ENCODE results near the gene SERGEF. TPM values are rescaled to one million over a fixed set of nuclear protein-coding genes. Genes with fewer than 3 reads are reported as not detected.
A peak's percentile ranks its signal among the peaks of the same experiment; 100 is the strongest.

Gene SERGEF
- total RNA-seq, 4 donors from 2014 or later: 17.1 to 39.3 (median 33.1) TPM

DNA sequence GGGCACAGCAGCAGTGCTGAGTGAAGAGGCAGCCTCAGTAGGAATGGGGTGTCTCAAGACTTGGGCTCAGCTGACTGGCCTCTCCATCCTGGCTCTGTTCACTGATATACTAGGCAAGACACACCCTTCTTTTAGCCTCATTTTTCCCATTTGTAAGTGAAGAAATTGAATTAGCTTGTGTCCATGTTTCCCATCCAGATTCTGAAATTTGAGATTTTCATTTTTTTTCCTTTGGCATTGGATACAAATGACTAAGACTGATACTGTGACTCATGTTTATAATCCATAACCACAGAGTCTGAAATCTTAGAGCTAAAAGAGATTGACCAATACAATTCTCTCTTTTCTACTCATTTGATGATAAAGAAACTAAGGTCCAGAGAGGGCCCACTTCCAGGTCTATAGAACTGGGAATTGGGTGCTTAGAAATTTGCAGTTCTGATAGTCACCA, 167.4 kb downstream of the SERGEF start:
- TF ChIP-seq POLR2A (IDR thresholded peaks at IDR 0.05): no peak
- TF ChIP-seq, protein P1, sequence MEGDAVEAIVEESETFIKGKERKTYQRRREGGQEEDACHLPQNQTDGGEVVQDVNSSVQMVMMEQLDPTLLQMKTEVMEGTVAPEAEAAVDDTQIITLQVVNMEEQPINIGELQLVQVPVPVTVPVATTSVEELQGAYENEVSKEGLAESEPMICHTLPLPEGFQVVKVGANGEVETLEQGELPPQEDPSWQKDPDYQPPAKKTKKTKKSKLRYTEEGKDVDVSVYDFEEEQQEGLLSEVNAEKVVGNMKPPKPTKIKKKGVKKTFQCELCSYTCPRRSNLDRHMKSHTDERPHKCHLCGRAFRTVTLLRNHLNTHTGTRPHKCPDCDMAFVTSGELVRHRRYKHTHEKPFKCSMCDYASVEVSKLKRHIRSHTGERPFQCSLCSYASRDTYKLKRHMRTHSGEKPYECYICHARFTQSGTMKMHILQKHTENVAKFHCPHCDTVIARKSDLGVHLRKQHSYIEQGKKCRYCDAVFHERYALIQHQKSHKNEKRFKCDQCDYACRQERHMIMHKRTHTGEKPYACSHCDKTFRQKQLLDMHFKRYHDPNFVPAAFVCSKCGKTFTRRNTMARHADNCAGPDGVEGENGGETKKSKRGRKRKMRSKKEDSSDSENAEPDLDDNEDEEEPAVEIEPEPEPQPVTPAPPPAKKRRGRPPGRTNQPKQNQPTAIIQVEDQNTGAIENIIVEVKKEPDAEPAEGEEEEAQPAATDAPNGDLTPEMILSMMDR (IDR thresholded peaks at IDR 0.05): no peak
- DNase-seq (ENCODE audit: low spot score in 2 of 2): peak in 1 of 2 donors; percentile 45
- H3K4me3 ChIP-seq (ENCODE audit: low read depth, poor library complexity, severe bottlenecking): no peak overlapping the region
- intact Hi-C loops (cut with DNase I; ENCODE audit: low total_unique reads): no loop called here

DNA sequence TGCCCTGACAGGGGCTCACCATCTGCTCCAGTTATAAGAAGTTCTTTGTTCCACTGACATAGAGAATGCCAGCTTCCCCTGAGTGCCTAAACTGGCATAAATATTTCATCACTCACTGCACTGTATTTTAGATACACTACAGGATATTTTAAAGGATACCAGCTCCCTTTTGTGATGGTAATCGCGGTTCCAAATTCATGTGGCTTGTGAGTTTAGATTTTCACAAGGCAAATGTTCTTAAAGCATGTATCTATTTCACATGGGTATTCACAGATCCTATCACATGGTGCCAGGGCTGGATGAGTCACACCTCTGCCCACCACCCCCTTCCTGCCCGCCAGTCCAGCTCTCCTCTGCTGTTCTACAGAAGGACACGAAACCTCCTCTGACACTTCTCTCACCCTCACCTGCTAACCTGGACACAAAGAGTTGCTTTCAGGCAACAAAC, 172.7 kb downstream of the SERGEF start:
- intact Hi-C loops (cut with DNase I; ENCODE audit: low total_unique reads): no loop called here
- WGBS, 2 donors: 78 to 82% methylated on average over 4 of the region's 4 CpGs
- no peak for DNase-seq (ENCODE audit: low spot score in 2 of 2)
- no peak overlapping the region for H3K4me3 ChIP-seq (ENCODE audit: low read depth, poor library complexity, severe bottlenecking)
- no peak for TF ChIP-seq POLR2A (IDR thresholded peaks at IDR 0.05)
- TF ChIP-seq, protein P1 (IDR thresholded peaks at IDR 0.05): no peak

GRCh38 chr11:17839450-17839849, 173.4 kb downstream of the SERGEF start:
- no peak for TF ChIP-seq POLR2A (IDR thresholded peaks at IDR 0.05)
- TF ChIP-seq, protein P1 (IDR thresholded peaks at IDR 0.05): no peak
- intact Hi-C loops (cut with DNase I; ENCODE audit: low total_unique reads): no loop called here
- peak in 1 of 2 donors; percentile 35 for DNase-seq (ENCODE audit: low spot score in 2 of 2)
- WGBS, 2 donors: 51 to 54% methylated on average over 5 of the region's 5 CpGs
- H3K4me3 ChIP-seq (ENCODE audit: low read depth, poor library complexity, severe bottlenecking): no peak overlapping the region

GRCh38 chr11:17838102-17838501, 174.7 kb downstream of the SERGEF start:
- WGBS, 2 donors: 92 to 97% methylated on average over 3 of the region's 3 CpGs
- TF ChIP-seq, protein P1 (IDR thresholded peaks at IDR 0.05): no peak
- no peak for TF ChIP-seq POLR2A (IDR thresholded peaks at IDR 0.05)
- no peak for DNase-seq (ENCODE audit: low spot score in 2 of 2)
- intact Hi-C loops (cut with DNase I; ENCODE audit: low total_unique reads): no loop called here
- H3K4me3 ChIP-seq (ENCODE audit: low read depth, poor library complexity, severe bottlenecking): no peak overlapping the region

GRCh38 chr11:17831883-17832282, 181.0 kb downstream of the SERGEF start:
- no peak for DNase-seq (ENCODE audit: low spot score in 2 of 2)
- H3K4me3 ChIP-seq (ENCODE audit: low read depth, poor library complexity, severe bottlenecking): no peak overlapping the region
- intact Hi-C loops (cut with DNase I; ENCODE audit: low total_unique reads): no loop called here
- WGBS, 2 donors: 92 to 97% methylated on average over 3 of the region's 3 CpGs
- TF ChIP-seq, protein P1 (IDR thresholded peaks at IDR 0.05): no peak
- TF ChIP-seq POLR2A (IDR thresholded peaks at IDR 0.05): no peak

GRCh38 chr11:17831228-17831627, 181.6 kb downstream of the SERGEF start:
- no peak for DNase-seq (ENCODE audit: low spot score in 2 of 2)
- TF ChIP-seq, protein P1 (IDR thresholded peaks at IDR 0.05): no peak
- TF ChIP-seq POLR2A (IDR thresholded peaks at IDR 0.05): no peak
- H3K4me3 ChIP-seq (ENCODE audit: low read depth, poor library complexity, severe bottlenecking): no peak overlapping the region
- intact Hi-C loops (cut with DNase I; ENCODE audit: low total_unique reads): no loop called here
- 83 to 100% methylated on average over 1 of the region's 1 CpG for WGBS, 2 donors
